Amniotic epithelial cell (primary cell): ENCODE measurements around the gene DLG5.

Source experiments
- DNase-seq: peaks from one replicate; pipeline ENCODE4 v3.0.0-alpha.2; 2010; ENCODE audit warnings: low read depth

Gene DLG5

GRCh38 chr10:77867124-77867719 is 59.3 kb downstream of the DLG5 start:
- DNase-seq = no peak

- DNase-seq = no peak
Observed at GRCh38 chr10:77866598-77866997, 60.0 kb downstream of the DLG5 start.

DNA sequence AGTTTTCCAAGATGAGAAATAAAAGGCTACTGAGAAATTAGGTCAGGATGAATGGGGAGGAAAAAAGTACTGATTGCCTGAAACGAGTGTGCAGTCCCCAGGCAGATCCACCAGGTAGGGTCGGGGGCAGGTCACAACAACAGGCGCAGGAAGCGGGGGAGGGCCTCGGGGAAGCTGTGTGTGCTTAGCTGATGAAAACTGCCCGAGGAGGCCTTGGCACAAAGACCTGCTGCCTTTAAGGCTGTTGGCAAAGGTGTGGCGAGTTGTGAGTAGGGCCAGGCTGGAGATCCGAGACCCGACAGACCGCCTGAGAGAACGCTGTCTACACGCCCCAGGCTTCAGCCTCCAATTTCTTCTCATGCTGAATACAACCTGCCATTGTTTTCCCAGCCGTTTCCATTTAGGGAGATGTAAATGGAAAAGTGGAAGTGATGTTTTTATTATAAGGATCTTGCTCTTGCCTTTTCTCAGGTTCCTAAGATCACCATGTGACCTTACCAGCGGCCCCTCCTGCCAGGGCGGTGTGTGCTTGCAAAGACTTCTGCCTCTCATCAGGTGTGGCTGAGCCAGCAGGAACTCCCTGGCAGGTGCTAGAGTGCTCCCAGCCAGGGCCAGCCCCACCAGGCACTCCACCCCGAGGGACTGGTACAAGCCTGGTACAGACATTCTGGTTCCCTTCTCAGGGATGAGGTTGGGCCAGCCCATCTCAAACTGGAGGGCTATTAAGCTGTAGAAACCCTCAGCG is 60.8 kb downstream of the DLG5 start:
- DNase-seq = no peak

DNA sequence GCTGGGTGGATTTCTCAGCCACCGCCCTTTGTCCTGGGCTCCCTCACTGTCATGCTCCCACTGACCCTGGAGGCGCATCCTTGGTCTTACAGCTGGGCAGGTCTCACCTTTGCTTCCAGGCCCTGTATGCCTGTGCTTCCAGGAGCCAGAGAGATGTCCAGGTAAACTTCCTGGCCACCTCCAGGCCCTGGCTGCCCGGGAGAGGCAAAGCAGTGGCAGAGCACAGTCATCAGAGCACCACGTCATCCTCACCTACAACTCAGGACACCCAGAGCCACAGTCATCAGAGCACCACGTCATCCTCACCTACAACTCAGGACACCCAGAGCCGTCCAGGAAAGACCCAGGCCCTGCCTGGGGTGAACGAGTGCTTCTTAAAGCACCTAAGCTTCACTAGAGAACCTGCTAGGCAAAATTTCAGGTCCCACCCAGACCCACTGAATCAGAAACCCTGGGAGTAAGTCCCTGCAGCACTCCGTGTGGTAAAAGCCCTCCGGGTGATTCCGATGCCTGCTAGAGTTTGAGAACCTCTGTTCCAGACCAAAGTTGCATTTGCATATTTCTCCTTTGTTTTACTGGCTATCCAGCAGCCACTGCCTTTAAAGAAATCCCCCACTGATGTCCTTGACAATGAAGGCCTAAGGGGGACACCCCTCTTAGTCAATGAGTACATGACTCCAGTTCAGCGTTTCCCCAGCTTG is 62.3 kb downstream of the DLG5 start:
- no peak for DNase-seq

GRCh38 chr10:77863446-77863845 is 63.1 kb downstream of the DLG5 start:
- DNase-seq = no peak

DNA sequence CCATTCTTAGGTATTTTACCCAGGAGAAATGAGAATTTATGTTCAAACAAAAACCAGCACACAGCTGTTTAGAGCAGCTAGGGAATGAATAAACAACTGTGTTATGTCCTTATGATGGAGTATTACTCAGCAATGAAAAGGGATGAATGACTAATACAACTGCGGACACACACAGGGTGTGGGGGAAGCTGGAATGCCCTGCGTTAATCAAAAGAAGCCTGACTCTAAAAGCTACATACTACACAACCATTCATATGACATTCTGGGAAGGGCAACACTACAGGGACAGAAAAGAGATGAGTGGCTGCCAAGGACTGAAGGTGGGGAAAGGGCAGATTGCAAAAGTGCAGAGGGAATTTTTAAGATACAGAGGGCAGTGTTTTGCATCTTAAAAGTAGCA is 64.0 kb downstream of the DLG5 start:
- peak; percentile 34 for DNase-seq

DNA sequence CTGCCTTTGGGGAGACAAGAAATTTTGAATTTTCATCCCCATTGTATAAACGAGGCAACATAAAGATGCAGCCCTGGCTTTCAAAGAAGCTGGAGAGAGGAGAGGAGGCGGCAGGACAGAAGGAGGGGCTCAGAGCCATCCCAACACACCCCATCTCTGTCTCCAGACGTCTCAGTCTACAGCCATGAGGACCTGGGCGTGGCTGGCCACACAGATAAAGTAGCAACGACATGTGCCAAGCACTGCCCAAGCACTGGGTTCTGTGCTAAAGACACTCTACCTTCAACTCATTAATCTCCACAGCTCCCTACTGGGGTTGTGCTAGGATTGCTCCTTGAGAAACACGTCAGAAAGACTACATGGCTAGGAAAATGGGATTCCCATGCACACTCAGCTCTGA is 65.2 kb downstream of the DLG5 start:
- no peak for DNase-seq

- no peak for DNase-seq
Observed at GRCh38 chr10:77859865-77860282, 66.7 kb downstream of the DLG5 start.

- DNase-seq = no peak
Observed at GRCh38 chr10:77859200-77859864, 67.2 kb downstream of the DLG5 start.

- peak; percentile 41 for DNase-seq
Observed at GRCh38 chr10:77857272-77857671, 69.3 kb downstream of the DLG5 start.

DNA sequence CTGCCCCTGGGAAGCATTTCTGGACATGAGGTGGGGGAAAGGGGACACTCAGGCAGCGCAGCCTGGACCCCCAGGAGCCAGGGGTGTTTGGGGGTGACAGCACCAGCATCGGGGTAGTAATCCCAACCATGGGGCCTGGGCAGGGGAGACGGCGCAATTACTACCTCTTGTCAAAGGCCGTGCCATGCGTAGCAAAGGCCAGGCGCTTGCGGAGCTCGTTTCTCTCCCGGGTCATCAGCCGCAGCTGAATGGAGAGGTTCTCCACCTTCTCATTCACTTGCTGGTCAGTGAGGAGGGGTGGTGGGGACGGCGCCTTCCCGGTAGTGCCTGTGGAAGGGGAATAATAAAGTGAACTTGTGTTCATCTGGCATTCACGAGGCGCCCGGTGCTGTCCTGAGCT is 70.0 kb downstream of the DLG5 start:
- DNase-seq = no peak

DNA sequence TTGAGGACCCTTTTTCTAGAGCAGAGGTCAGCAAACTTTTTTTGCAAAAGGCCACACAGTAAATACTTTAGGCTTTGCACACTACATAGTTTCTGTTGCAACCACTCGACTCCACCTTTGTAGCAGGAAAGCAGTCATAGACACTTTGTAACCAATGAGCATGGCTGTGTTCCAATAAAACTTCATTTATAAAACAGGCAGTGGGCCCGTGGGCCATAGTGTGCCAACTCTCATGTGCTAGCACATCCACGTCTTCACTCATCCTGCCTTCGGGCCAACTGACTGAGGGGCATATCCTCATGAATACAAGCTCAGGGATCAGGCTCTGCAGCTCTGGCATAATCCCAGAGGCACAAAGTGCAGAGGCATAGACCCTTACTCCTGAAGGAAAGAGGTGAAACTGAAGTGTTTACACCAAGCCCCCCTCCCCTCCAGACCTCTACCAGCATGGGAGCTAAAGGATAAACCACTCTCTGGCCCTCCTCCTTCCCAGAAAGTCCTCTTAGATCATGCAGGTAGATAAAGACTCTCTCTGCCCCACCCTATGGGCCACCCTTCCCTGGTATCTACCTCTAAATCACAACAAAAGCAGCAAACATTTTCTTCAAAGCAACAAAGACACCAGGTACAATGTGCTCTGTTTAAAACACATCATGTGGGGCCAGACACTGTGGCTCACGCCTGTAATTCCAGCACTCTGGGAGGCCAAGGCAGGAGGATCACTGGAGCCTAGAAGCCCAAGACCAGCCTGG is 71.0 kb downstream of the DLG5 start:
- no peak for DNase-seq

DNA sequence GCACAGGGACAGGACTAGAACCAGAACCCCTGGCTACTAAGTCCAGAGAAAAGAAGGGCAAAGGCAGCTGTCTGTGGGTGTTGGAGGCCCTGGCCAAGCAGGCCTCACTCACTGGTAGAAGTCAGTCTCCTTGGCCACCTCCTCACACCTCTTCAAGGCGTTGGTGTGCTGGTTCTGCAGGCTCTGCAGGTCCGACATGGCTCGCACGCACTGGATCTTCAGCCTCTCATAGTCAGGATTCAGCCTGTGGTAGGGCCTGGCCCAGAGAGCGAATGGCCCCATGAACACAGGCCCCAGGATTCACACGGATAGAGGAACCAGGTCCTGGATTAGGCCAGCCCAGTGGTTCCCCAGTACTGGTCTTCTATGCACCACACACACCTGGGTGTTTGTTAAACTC is 72.4 kb downstream of the DLG5 start:
- no peak for DNase-seq

- no peak for DNase-seq
Observed at GRCh38 chr10:77853256-77853655, 73.3 kb downstream of the DLG5 start.

- DNase-seq = no peak
Observed at GRCh38 chr10:77850620-77851231, 75.8 kb downstream of the DLG5 start.

DNA sequence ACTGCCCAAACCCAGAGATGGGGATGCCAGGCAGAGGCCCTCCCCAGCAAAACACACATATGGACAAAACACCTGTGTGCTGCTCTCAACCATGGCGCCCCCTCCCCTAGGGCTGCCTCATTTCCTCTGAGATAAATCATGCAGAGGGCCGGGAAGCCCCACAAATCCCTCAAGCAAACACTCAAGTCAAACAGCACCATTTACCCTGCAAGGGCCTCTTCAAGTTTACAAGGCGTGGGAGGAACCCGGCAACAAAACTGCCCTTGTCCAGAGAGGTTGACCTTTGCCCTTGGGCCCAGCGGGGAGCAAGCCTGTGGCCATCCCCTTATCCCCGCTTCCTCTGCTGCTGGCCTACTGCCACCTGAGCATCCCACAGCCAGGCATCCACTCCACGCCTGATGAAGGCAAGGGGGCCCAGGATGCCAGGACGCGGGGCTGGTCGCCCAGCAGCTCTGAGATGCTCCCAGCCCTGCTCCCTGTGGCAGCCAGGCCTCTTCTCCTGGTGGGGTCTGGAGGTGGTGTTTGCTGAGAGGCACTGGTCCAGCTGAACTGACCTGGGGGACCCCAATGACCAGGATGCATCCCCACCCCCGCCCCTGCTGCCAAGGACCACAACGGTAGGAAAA is 77.4 kb downstream of the DLG5 start:
- peak; percentile 31 for DNase-seq

- DNase-seq = peak; percentile 43
Observed at GRCh38 chr10:77846718-77847311, 79.7 kb downstream of the DLG5 start.

- no peak for DNase-seq
Observed at GRCh38 chr10:77845451-77845850, 81.1 kb downstream of the DLG5 start.

DNA sequence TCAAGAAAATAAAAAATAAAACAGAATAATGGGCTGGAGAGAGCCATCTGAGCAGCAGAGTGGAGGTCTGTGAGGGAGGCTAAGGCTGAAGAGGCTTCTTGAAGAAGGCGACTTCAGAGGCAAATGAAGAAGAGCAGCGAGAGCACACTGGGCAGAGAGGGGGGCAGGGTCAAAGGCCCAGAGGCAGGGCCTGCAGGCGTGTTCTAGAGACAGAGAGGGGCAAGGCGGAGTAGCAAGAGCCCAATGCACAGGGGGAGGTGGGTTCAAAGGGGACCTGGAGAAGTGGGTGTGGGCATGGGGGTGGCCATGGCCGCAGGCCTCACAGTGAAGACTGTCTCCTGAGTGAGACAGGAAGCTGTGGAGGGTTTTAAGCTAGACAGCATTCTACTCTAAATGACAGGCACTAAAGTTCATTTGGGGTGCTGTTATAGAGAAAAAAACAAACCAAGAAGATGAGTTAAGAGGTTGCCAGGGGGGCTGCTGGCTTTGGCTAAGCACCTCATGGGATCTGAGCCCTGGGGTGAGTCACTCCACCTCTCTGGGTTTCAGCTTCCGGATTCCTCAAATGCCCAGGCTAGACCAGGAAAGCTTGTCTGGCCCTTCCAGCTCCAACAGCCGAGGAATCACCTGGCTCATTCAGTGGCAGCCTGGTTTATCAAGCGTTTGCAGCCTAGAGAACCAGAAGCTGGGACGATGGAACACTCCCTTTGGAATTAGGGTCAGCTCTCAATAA is 81.7 kb downstream of the DLG5 start:
- DNase-seq = peak; percentile 89

GRCh38 chr10:77844177-77844576 is 82.4 kb downstream of the DLG5 start:
- DNase-seq = no peak
